ENCODE measurements around the gene CCDC77. TPM values are rescaled to one million over a fixed set of nuclear protein-coding genes. Genes with fewer than 3 reads are reported as not detected.

CCDC77 gene
- total RNA-seq, 1 donor from 2014 or later, result 11.2 TPM

- intact Hi-C loops (cut with micrococcal nuclease), result loop anchor here (1.0 to 2.0 kb wide), 2 partner anchors 105 to 1140 kb away; no protein-coding TSS in a partner anchor
- ChIA-PET CTCF (interaction anchor here (0.7 to 2.9 kb wide), 6 partner anchors 11 to 1141 kb away, joined by 3 to 10 read pairs (median 4); no protein-coding TSS in a partner anchor), POLR2A (no interaction called here)
- DNase-seq (no peak), ATAC-seq (ENCODE audit: low read depth) (no peak)
- H3K4me1 Mint-ChIP-seq, result no peaks in the 10 kb centered on the region
- H3K9me3 Mint-ChIP-seq, result no peaks in the 10 kb centered on the region
- TF ChIP-seq CTCF (IDR thresholded peaks at IDR 0.05), result no peak
- peaks cover 35% of the 10 kb centered on the region for H3K36me3 Mint-ChIP-seq (ENCODE audit: low read depth)
- H3K27ac Mint-ChIP-seq, result no peak overlapping the region
- peaks cover 2% of the 10 kb centered on the region for H3K27me3 Mint-ChIP-seq
- H3K4me3 Mint-ChIP-seq, result no peak overlapping the region
These were observed 40.9 kb downstream of the CCDC77 start for GRCh38 chr12:442235-442884.

- H3K4me3 Mint-ChIP-seq, result no peak overlapping the region
- CTCF ChIA-PET, result no interaction called here
- peaks cover 2% of the 10 kb centered on the region for H3K27me3 Mint-ChIP-seq
- DNase-seq (no peak), ATAC-seq (ENCODE audit: low read depth) (no peak)
- no peak overlapping the region for H3K27ac Mint-ChIP-seq
- POLR2A ChIA-PET, result interaction anchor here (0.7 kb wide), 1 partner anchor 19 kb away, joined by 8 read pairs; no protein-coding TSS in a partner anchor
- intact Hi-C loops (cut with micrococcal nuclease), result no loop called here
- H3K9me3 Mint-ChIP-seq, result no peaks in the 10 kb centered on the region
- no peaks in the 10 kb centered on the region for H3K36me3 Mint-ChIP-seq (ENCODE audit: low read depth)
- no peaks in the 10 kb centered on the region for H3K4me1 Mint-ChIP-seq
- no peak for TF ChIP-seq CTCF (IDR thresholded peaks at IDR 0.05)
These were observed 45.7 kb downstream of the CCDC77 start for GRCh38 chr12:447141-447540.

GRCh38 chr12:449203-449602 is 47.8 kb downstream of the CCDC77 start:
- Mint-ChIP-seq H3K4me1 (peaks cover 3% of the 10 kb centered on the region), H3K36me3 (ENCODE audit: low read depth) (no peaks in the 10 kb centered on the region), H3K4me3 (no peak overlapping the region), H3K27me3 (peaks cover 2% of the 10 kb centered on the region), H3K27ac (no peak overlapping the region), H3K9me3 (no peaks in the 10 kb centered on the region)
- DNase-seq (no peak), ATAC-seq (ENCODE audit: low read depth) (no peak)
- intact Hi-C loops (cut with micrococcal nuclease), result no loop called here
- ChIA-PET POLR2A (no interaction called here), CTCF (no interaction called here)
- TF ChIP-seq CTCF (IDR thresholded peaks at IDR 0.05), result no peak

- intact Hi-C loops (cut with micrococcal nuclease), result no loop called here
- Mint-ChIP-seq H3K36me3 (ENCODE audit: low read depth) (no peaks in the 10 kb centered on the region), H3K4me3 (no peak overlapping the region), H3K27me3 (peaks cover 2% of the 10 kb centered on the region), H3K4me1 (peaks cover 3% of the 10 kb centered on the region), H3K9me3 (no peaks in the 10 kb centered on the region), H3K27ac (no peak overlapping the region)
- ChIA-PET POLR2A (no interaction called here), CTCF (no interaction called here)
- DNase-seq (no peak), ATAC-seq (ENCODE audit: low read depth) (no peak)
- TF ChIP-seq CTCF (IDR thresholded peaks at IDR 0.05), result no peak
These were observed 49.0 kb downstream of the CCDC77 start for GRCh38 chr12:450438-450837.

- no peaks in the 10 kb centered on the region for H3K36me3 Mint-ChIP-seq (ENCODE audit: low read depth)
- no peak for ATAC-seq (ENCODE audit: low read depth)
- H3K27ac Mint-ChIP-seq, result no peak overlapping the region
- ChIA-PET POLR2A (no interaction called here), CTCF (interaction anchor here (0.9 to 1.1 kb wide), 3 partner anchors 9 to 42 kb away, joined by 3 read pairs; no protein-coding TSS in a partner anchor)
- peaks cover 3% of the 10 kb centered on the region for H3K27me3 Mint-ChIP-seq
- no peaks in the 10 kb centered on the region for H3K9me3 Mint-ChIP-seq
- no peak for TF ChIP-seq CTCF (IDR thresholded peaks at IDR 0.05)
- DNase-seq, result no peak
- peaks cover 3% of the 10 kb centered on the region for H3K4me1 Mint-ChIP-seq
- H3K4me3 Mint-ChIP-seq, result no peak overlapping the region
- intact Hi-C loops (cut with micrococcal nuclease), result no loop called here
These were observed 51.3 kb downstream of the CCDC77 start for GRCh38 chr12:452667-453210.

Data from activated B cell treated with CpG ODN at 0.5 μM for 24 hours (primary cell).